GM19438 (cell line): ENCODE results near the gene SLC34A1.

Source experiments
- ATAC-seq: cut with Tn5 transposase; IDR thresholded peaks from one replicate; pipeline ENCODE4 v1.9.1; 2021; ENCODE audit warnings: low read depth; ENCODE audit not compliant: unreplicated experiment

Gene SLC34A1

DNA sequence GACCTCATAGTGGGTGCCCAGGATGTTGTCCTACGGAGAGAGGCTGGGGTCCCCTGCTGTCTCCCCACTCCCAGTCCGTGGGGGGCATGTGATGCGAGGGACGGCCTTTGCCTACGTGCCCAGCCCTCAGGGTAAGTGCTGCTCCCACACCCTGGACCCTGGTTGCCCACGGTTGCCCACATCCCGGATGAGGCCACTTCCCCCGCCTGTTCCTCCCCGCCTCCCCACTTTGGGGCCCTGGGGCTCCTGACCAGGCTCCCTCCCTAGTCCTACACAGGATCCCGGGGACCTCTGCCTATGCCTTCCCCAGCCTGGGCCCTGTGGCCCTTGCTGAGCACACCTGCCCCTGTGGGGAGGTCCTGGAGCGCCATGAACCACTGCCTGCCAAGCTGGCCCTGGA, 1.5 kb downstream of the SLC34A1 start:
- no peak for ATAC-seq

- ATAC-seq = no peak
Measured at GRCh38 chr5:177386542-177386941, 2.3 kb downstream of the SLC34A1 start.

DNA sequence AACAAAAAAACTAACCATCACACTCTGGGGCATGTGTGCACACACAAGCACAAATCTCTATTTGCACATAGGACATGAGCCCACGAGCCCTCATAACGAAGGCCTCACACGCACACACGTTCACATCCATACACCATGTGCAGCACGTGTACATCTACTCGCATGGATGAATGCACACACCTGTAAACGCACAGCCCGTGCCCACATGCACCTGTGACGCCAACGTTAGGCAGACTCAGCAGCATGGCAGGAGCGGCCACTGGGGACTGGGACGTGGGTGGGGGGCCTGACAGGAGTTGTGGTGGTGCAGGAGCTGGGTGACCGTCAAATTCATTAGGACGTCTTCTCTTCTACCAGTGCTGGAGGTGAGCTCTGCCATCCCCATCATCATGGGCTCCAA, 3.2 kb downstream of the SLC34A1 start:
- ATAC-seq = no peak

DNA sequence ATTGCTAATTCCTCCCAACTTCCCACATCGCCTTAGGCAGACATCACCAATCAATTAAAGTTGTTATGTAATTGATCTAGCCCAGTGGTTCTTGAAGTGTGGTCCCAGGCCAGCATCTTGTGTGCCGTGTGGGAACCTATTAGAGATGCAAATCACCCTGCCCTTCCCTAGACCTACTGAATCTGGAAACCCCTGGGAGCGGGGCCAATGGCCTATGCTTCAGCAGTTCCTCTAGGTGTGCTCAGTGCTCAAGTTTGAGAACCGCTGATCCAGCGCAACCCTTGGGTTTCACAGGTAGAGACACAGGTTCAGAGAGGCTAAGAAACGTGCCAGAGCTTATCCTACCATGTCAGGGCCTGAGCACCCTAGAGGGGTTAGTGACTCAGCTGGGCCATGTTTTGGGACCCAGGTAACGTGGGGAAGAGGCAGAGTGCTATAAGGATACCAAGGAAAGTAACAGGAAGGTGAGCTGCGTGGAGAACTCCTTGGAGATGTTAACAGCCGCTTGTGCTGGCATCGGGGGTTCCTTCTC, 4.4 kb downstream of the SLC34A1 start:
- ATAC-seq = no peak

DNA sequence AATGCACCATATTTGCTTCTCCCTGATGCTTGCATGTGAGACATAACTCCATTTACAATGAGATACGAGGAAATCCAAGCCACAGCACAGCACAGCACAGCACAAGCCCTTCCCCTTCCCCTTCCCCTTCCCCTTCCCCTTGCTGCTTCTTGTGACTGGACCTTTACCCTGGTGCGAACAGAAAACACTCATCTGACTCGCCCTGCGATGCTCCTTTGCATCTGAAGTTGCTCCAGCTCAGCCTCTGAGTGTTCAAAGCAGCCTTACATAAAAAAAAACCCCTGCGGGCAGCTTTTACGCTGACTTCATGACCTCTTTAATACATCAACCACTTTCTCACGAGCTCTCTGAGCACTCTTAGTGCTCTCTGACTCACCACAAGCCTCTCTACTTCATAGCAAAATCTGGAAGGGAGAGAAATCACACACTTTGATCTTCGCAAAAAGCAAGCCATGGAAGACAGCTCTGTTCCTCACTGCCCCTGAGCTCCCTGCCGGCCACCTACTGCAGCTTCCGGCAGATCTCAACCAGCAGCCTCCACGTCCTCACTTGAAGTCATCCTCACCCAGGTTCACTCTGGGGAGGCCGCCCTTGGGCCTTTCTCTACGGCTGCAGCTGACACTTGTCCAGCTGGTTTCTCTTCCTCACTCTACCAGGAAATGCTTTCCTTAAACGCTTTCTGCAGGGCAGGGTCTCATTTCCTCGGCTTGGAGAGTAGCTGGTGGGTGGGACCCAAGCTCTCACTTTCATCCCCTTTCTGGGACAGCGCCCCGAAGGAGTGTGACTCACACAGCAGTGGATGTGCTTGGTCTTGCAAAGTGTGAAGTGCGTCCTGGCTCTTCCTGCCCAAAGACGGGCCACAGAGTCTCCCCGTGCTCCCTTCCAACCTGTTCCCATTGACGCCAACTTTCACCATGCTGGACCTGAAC, 5.3 kb downstream of the SLC34A1 start:
- ATAC-seq = peak; percentile 59

DNA sequence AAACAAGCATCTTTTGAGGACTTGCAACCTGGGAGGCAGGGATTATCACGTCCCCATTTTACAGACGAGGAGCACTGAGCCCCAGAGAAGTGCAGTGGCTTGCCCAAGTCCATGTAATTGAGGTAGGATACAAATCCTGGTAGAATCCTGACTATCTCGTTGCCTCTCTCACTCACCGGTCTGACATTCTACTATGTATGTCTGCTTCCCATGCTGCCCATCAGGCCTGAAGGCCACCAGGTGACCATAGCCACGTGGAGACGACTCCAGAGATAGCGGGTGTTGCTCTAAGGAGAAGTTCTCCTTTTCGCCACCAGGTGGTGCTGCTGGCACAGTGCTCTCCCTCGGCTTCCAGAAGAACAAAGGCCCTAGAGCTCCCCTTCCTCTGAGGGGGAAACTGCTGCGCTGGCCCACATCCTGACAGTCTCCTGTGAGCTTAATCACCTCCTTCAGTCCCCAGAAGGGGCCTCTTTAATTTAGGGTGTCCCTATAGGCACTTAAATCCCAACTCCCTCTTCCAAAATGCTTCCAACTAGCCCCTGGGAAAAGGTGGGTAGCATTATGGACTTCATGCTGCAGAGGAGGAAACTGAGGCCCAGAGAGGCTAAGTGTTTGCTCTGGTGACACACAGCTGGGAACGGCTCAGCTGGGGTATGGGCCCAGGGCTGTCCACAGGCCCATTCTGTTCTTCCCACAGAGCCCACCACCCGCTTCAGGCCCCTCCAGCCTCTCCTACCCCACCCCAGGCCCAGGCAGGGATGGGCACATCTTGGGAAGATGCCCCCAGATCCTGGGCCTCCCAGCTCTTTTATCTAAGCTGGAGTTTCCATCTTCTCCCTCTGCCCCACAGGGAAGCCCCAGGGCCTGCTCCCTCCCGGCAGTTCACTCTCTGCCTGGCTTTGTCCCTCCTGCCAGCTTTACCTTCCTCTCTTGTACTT, 6.4 kb downstream of the SLC34A1 start:
- no peak for ATAC-seq

DNA sequence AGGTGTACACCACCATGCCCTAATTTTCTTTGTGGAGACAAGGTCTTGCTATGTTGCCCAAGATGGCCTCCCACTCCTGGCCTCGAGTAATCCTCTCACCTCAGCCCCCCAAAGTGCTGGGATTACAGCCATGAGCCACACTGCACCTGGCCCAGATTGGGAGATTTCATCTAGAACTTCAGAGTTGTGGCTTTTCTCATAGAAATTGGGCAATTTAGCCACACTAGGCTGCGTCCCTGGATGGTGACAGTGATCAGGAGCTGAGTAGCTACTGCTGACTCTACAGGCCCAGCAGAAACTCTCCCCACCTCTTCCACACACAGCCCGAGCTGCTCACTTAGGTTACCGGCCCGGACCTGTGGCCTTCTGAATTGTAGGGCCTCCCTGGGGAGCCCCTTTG, 8.5 kb downstream of the SLC34A1 start:
- no peak for ATAC-seq

- ATAC-seq = no peak
Measured at GRCh38 chr5:177393206-177393765, 9.1 kb downstream of the SLC34A1 start.

DNA sequence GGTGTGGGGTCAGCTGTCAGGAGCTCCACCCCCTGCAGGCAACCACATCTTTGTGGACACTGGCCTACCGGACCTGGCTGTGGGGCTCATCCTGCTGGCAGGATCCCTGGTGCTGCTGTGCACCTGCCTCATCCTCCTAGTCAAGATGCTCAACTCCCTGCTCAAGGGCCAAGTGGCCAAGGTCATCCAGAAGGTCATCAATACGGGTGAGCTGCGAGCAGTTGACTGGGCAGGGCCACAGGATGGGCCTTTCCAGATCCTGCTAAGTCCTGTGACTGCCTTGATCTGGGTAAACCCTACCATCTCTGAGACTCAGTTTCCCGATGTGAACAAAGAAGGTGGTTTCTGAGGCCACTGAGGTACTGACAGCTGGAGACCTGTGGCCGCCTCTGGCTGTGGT, 9.8 kb downstream of the SLC34A1 start:
- no peak for ATAC-seq

- no peak for ATAC-seq
Measured at GRCh38 chr5:177396078-177396477, 11.8 kb downstream of the SLC34A1 start.

GRCh38 chr5:177396807-177397206, 12.6 kb downstream of the SLC34A1 start:
- no peak for ATAC-seq

- no peak for ATAC-seq
Measured at GRCh38 chr5:177397875-177398390, 13.7 kb downstream of the SLC34A1 start.

DNA sequence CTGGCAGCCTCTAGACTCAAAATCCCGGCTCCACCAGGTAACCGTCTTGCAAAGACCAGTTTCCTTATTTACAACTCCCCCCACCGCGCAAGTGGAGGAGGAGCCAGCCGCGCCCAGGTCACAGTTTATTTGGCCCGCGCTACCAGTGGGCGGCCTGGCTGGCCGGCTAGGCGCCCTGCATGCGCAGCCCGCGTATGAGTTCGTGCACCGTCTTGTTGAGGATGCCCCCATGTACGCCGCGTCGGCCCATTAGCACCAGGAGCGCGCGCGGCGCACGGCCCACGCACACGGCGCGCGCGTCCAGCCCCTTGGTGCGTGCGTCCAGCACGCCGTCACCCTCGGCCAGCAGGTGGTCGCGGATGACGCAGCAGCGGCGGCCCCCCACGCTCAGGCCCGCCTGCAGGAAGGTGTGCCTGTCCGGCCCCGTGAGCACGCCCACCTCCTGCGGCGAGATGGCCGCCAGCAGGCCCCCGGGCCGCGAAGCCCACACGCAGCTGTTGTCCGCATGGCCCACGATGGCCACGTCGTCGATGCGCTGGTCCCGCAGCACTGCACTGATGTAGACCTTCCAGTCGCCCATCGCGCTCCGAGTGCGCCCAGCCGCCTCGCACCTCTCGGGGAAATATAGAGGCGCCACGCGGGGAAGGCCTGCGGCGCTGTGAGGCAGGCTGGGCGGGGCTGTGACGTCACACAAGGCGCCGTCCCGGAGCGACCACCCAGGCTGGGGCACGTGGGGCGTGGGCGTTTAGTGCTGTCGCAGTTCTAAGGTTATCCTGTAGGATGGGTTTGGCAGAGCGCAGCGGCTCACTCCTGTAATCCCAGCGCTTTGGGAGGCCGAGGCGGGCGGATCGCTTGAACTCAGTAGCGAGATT, 16.0 kb downstream of the SLC34A1 start, which contains the start of gene PFN3:
Gene PFN3, minus strand, starts transcription at position 665 of the 872 bp plus-strand sequence. Its CDS starts 85 bp downstream, at position 580.
- no peak for ATAC-seq

GRCh38 chr5:177402271-177403043, 18.2 kb downstream of the SLC34A1 start:
- no peak for ATAC-seq

- ATAC-seq = peak; percentile 21
Measured at GRCh38 chr5:177403102-177403791, 19.0 kb downstream of the SLC34A1 start.

DNA sequence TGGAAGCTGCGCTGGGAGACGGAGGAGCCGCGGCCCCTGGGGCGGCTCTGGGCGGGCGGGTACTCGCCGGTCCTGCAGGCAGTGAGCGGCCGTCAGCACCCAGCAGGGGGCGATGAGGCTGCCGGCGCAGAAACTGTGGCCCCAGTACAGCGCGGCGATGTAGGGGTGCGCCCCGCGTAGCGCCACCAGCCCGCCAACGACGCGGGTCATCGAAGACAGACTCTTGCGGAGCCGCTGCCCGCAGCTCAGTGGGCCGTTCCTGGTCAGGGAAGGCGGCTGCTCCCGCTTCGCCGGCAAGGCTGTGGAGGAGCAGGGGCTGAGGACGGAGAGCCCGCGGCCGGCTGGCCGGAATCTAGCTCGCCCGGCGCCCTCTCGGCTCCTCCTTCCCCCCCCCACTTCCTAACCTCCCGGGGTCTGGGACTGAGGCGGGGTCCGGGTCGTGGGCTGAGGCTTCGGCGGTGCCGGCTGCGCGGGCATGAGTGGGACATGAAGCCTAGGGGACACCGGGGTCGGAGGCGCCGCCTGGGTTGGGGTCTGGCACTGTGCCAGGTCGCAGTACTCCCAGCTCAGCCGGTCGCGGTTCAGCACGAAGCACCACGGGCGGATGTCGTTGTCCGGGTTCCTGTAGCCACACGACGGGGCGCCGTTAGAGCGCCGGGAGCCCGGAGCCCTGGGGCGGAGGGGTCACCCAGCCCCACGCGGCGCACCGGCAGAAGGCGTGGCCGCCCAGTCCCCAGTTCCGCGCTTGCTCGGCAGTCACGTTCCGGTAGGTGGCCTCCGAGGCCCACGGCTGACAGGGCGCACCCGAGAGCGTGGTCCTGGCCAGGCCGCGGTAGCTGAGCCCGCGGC, 19.8 kb downstream of the SLC34A1 start:
- ATAC-seq = peak; percentile 78

- ATAC-seq = no peak
Measured at GRCh38 chr5:177404641-177405179, 20.5 kb downstream of the SLC34A1 start.
